GDM1 (cell line): ENCODE measurements around the gene LHCGR.
"Not testable (repeated sequence)": the region's sequence is repeated elsewhere in the genome, so short reads cannot be mapped to it uniquely, and the experiment has no call there.

Source experiments
- DNase-seq: peaks from one replicate; lab custom pipeline; 2025; lab: John Stamatoyannopoulos, UW

LHCGR gene

GRCh38 chr2:48747319-48747718 lies 8.2 kb downstream of the LHCGR start:
- DNase-seq: no peak

GRCh38 chr2:48739236-48739635 lies 16.3 kb downstream of the LHCGR start:
- DNase-seq: not testable (repeated sequence)

- DNase-seq: no peak
Observed at GRCh38 chr2:48738806-48739205, 16.7 kb downstream of the LHCGR start.

- DNase-seq: no peak
Observed at GRCh38 chr2:48736251-48736650, 19.3 kb downstream of the LHCGR start.

GRCh38 chr2:48734576-48735303 lies 20.8 kb downstream of the LHCGR start:
- no peak for DNase-seq

- DNase-seq: no peak
Observed at GRCh38 chr2:48733067-48733503, 22.4 kb downstream of the LHCGR start.

- DNase-seq: no peak
Observed at GRCh38 chr2:48728840-48729239, 26.7 kb downstream of the LHCGR start.

GRCh38 chr2:48728295-48728694 lies 27.2 kb downstream of the LHCGR start:
- no peak for DNase-seq

- DNase-seq: no peak
Observed at GRCh38 chr2:48727560-48727959, 28.0 kb downstream of the LHCGR start.

- no peak for DNase-seq
Observed at GRCh38 chr2:48725696-48726494, 29.6 kb downstream of the LHCGR start.

GRCh38 chr2:48724278-48724677 lies 31.2 kb downstream of the LHCGR start:
- DNase-seq: no peak

- no peak for DNase-seq
Observed at GRCh38 chr2:48723129-48723528, 32.4 kb downstream of the LHCGR start.

- DNase-seq: no peak
Observed at GRCh38 chr2:48722391-48722790, 33.1 kb downstream of the LHCGR start.

- no peak for DNase-seq
Observed at GRCh38 chr2:48721158-48721557, 34.4 kb downstream of the LHCGR start.

GRCh38 chr2:48719480-48720177 lies 35.9 kb downstream of the LHCGR start:
- DNase-seq: no peak

GRCh38 chr2:48717846-48718245 lies 37.7 kb downstream of the LHCGR start:
- no peak for DNase-seq

GRCh38 chr2:48715956-48716355 lies 39.6 kb downstream of the LHCGR start:
- DNase-seq: no peak

- no peak for DNase-seq
Observed at GRCh38 chr2:48715042-48715899, 40.3 kb downstream of the LHCGR start.

GRCh38 chr2:48714245-48714644 lies 41.3 kb downstream of the LHCGR start:
- no peak for DNase-seq

- no peak for DNase-seq
Observed at GRCh38 chr2:48713647-48714046, 41.9 kb downstream of the LHCGR start.

GRCh38 chr2:48712151-48712550 lies 43.4 kb downstream of the LHCGR start:
- DNase-seq: no peak

GRCh38 chr2:48711343-48711742 lies 44.2 kb downstream of the LHCGR start:
- DNase-seq: no peak
